ACC112 (cell line): ENCODE results near the gene C1GALT1C1.

ENCODE experiments used
- H2AFZ ChIP-seq: fragments of 200-600 bp; sonication (generic); one replicate; pipeline ENCODE4 v1.6.0; 2017; ENCODE audit warnings: antibody characterized with exemption, low read length; ENCODE audit not compliant: unreplicated experiment
- H3K27ac ChIP-seq: fragments of 200-600 bp; sonication (generic); 2 replicates; pipeline ENCODE4 v1.5.1; 2014; ENCODE audit warnings: low read depth, mild to moderate bottlenecking, antibody characterized with exemption, low read length, moderate library complexity
- H3K27me3 ChIP-seq: fragments of 200-600 bp; sonication (generic); 2 replicates; pipeline ENCODE4 v1.6.1; 2014; ENCODE audit warnings: mild to moderate bottlenecking, antibody characterized with exemption, low read length, moderate library complexity, mixed read lengths; ENCODE audit not compliant: insufficient read depth
- H3K36me3 ChIP-seq: fragments of 200-600 bp; sonication (generic); 2 replicates; pipeline ENCODE4 v1.6.1; 2016; ENCODE audit warnings: mild to moderate bottlenecking, antibody characterized with exemption, low read length, moderate library complexity, mixed read lengths; ENCODE audit not compliant: insufficient read depth
- H3K4me1 ChIP-seq: fragments of 200-600 bp; sonication (generic); one replicate; pipeline ENCODE4 v1.6.1; 2016; ENCODE audit warnings: low read length, mixed read lengths; ENCODE audit not compliant: insufficient read depth, unreplicated experiment, control insufficient read depth
- H3K4me3 ChIP-seq: fragments of 200-600 bp; sonication (generic); 2 replicates; pipeline ENCODE4 v1.5.1; 2014; ENCODE audit warnings: mild to moderate bottlenecking, low read depth, low read length
- H3K79me2 ChIP-seq: fragments of 200-600 bp; sonication (generic); one replicate; pipeline ENCODE4 v1.6.0; 2016; ENCODE audit warnings: low read length; ENCODE audit not compliant: control insufficient read depth, unreplicated experiment, insufficient read depth

C1GALT1C1 gene

GRCh38 chrX:120585702-120586101 is 44.2 kb downstream of the C1GALT1C1 start:
- Histone ChIP-seq H3K4me1 (no peaks in the 10 kb centered on the region), H3K27ac (no peak overlapping the region), H3K79me2 (no peaks in the 10 kb centered on the region)

More at GRCh38 chrX:120585702-120586101, 44.2 kb downstream of the C1GALT1C1 start:
- Histone ChIP-seq H3K36me3 (no peaks in the 10 kb centered on the region), H3K4me3 (no peak overlapping the region), H2AFZ (no peak overlapping the region), H3K27me3 (no peaks in the 10 kb centered on the region)
